Limb (tissue), 2 donors: ENCODE results near the gene ARMCX4.
A peak's percentile ranks its signal among the peaks of the same experiment; 100 is the strongest.
"Not testable (repeated sequence)": the region's sequence is repeated elsewhere in the genome, so short reads cannot be mapped to it uniquely, and the experiment has no call there.

Experiments used
- DNase-seq, 2 donors: peaks; one replicate each; pipeline ENCODE4 v3.0.0-alpha.2; 2016; ENCODE audit errors: extremely low spot score in 2 of 2

ARMCX4 gene

DNA sequence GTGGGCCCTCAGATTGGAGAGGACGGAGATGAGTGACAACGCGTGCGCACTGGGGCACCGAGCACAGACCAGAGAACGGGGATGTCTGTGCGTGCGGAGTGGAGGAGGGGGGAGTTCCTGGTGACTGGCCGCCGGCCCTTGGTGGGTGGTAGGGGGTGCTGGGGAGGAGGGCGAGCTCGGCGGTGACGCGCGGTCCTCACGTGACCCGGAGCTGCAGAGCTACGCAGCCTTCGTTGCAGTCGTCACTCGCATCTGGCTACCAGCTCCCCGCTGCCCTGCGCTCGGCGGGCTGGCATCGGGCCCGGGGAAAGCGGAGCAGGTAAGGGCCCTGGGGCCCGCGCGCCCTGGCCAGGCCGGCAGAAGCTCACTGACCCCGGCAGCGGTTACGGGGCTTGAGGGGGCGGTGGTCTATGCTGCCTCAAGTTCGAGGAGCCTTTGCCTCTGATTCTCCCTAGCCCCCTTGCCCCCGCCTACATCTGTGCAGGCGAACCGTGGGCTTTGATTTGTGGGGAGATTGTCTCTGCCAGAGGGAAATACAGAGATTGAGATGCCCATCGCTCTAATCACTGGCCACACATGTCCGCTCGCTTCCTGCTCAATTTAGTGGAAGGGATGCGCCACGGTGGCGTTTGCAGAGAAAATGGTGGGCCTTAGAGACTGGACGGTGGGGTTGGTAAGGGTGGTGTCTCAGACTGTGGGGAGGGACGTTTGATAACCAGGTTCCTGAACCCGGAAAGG, at the start of gene ARMCX4:
Gene ARMCX4, plus strand, starts transcription at position 245 of the 738 bp plus-strand sequence. CDS start 3,134 bp downstream, outside the sequence.
- DNase-seq: peak; percentile 49 to 84

DNA sequence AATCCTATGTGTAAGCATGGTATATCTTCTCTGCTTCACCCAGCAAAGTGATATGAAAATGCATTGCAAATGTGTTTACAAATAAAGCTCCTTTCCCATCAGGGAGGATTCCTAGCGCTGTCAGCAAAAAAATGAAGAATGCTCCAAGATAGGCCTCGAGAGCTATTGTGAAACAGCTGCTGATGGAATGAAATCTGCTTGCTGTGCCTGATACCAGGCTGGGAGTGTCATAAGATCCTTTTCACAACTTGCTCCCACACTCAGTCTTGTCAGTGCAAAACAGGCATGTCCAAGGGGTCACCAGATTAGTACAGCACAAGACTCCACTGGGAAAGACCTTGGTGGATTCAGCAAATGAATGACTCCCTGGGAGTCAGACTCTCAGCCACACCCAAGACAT, 43.2 kb upstream of the ARMCX4 start:
- no peak for DNase-seq

DNA sequence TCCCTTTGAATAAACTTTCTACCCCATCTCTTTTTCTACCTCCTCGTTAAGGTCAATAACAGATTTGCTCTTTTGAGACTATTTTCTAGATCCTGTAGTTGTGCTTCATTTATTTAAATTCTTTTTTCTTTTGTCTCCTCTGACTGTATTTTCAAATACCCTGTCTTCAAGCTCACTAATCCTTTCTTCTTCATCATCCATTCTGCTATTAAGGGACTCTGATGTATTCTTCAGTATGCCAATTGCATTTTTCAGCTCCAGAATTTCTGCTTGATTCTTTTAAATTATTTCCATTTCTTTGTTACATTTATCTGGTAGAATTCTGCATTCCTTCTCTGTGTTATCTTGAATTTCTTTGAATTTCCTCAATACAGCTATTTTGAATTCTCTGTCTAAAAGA, 36.0 kb upstream of the ARMCX4 start:
- DNase-seq: no peak

DNA sequence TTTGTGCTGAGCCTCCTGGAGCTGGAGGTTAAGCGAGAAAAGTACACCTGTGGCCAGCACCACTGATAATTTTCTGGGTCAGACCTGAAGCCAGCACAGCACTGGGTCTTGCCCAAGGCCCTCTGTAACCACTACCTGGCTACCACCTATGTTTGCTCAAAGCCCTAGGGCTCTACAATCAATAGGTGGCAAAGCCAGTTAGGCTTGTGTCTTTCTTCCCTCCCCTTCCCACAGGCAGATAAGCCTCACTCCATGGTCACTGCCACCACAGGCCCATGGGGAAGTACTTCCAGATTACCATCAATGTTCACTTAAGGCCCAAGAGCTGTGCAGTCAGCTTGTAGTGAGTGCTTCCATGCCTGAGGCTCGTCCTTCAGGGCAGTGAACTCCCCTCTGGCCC, 35.2 kb upstream of the ARMCX4 start:
- DNase-seq: no peak

DNA sequence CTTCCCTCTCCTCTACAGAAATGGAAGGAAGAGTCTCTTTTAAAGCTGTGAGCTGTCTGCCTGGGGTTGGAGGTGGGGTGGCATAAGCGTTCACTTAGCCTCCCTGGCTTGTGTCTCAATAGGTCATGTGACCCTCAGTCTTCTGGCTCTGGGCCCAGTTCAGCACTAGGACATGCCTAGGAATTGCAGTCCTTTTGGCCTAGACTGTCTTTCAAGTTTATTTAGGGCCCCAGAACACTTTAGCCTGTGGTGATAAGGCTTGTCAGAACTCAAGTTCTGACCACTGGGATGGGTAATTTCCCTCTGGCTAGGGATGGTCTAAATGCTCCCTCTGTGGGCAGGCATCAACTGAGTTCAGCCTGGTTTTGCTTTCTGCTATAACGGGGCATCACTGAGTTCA, 34.3 kb upstream of the ARMCX4 start:
- DNase-seq: no peak

DNA sequence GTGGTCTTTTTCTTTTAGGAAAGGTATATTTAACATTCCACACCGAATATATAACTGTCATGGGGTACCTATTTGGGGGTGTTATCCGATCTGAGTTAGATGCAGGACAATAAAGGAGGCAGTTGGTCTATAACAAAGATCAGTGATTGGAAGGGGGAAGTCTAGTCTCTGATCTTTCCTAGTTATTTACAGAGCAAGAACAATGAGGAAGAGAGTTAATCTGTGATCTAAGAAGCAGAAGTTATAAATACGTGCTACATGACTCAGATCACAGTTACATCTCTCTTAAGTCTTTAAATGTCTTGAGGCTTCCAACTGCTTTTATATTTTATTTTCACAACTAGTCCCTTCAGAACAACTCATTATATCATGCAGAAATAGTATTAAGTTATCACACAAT, 33.2 kb upstream of the ARMCX4 start:
- no peak for DNase-seq

DNA sequence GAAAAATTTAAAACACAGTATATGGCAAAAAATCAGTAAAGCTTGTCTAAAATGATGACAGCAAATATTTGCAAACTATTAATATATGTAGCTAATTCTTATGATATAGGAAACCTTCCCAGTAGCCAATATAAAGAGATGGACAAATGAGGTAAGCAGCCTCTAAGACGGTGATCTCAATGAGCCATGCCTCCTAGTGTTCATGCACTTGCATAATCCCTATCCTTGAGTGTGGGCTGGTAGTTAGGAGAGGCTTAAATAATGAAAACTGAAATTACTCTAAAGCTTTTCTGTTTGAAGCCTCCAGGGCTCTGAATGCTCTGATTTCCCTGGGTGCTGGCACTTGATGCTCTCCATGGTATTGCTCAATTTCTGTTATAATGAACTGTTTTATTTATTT, 24.6 kb upstream of the ARMCX4 start:
- DNase-seq: no peak

DNA sequence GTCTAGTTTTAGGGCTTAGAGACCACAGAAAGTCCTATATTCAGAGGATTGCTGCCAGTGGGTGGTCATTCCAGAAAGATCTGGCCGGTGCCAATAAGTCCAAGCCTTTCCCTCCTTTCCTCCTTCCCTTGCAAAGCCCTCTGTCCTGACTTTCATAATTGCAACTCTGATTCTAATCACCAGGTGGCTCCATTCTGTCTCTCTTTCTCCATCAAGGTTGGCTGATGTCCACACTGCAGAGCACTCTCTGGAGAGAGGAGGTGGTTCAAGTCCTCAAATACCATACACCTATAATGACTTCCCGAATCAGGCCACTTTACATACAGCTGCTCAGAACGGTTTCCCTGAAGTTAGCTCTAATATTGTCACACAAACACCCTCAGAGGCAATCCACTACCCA, 22.4 kb upstream of the ARMCX4 start:
- DNase-seq: no peak

DNA sequence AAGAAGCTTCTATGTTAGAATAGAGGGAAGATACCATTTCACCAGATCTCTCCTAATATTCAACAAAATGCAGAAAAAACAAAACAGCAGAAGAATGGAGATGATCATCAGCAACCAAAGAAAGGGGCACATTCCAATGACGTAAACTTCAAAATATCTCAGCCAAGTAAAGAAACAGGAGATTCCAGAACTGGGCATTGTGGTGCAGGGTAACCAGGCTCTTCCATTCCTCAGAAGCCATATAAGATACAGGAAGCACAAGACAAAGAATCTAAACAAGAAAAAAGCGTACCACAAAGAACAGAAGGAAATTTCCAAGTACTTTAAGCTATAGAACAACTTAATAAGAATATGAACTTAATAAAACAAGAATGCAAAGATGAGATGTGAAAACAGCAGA, 6.9 kb upstream of the ARMCX4 start:
- DNase-seq: no peak

DNA sequence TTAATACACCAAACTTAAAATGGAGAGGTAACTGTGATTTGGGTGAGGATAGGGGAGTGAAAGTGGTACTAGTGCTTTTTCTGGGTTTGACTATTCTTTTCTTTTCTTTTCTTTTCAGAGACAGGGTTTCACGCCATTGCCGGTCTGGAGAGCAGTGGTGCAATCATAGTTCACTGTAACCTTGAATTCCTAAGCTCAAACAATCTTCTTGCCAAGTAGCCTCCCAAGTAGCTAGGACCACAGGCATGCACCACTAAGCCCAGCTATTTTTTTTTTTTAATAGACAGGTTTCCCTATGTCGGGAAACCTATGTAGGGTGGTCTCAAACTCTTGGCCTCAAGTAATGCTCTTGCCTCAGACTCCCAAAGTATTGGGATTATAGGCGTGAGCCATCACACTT, 3.0 kb upstream of the ARMCX4 start:
- no peak for DNase-seq

DNA sequence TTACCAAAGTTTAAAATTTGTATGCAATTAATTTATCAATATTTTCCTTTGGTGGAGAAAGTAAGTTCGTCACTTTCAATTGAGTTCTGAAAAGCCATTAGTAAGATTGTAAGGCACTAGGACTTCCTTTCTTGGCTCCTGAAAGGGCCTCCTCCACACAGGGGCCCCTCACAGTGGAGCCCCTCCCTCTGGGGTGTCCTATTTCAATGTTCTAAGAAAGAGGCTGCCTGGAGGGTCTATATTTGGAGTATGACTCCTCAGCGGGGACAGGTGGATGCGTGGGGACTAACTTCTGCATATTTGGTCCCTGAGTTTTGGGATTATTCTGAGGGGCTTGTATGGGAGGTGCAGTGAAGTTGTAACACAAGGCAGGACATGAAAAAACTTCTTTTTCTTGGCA, 1.6 kb upstream of the ARMCX4 start:
- DNase-seq: no peak

DNA sequence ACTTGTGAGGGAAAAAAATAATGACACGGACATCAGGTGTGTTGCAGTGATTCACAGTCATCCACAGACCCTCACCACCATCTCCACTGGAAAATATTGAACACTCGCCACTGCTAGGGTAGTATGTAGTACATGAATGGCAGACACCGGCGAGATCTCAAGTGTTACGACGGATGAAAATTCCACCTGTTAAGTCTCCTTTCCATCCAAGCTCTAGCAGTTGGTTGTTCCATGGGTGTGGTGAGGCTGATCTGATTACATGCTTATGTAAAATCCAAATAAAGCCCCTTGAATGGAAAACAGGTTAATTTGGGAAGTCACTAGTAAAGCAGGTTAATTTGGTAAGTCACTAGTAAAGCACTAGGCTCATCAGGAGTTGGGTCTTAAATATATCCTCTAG, 1.1 kb upstream of the ARMCX4 start:
- DNase-seq: no peak

DNA sequence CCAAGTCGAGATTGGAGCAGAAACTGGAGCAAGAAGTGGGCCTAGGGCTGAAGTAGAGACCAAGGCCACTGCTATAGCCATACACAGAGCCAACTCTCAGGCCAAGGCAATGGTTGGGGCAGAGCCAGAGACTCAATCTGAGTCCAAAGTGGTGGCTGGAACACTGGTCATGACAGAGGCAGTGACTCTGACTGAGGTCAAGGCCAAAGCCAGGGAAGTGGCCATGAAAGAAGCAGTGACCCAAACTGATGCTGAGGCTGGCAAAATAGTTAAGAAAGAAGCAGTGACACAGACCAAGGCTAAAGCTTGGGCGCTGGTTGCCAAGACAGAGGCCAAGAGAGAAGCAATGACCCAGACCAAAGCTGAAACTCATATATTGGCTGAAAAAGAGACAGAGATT, 3.5 kb downstream of the ARMCX4 start:
- no peak for DNase-seq

DNA sequence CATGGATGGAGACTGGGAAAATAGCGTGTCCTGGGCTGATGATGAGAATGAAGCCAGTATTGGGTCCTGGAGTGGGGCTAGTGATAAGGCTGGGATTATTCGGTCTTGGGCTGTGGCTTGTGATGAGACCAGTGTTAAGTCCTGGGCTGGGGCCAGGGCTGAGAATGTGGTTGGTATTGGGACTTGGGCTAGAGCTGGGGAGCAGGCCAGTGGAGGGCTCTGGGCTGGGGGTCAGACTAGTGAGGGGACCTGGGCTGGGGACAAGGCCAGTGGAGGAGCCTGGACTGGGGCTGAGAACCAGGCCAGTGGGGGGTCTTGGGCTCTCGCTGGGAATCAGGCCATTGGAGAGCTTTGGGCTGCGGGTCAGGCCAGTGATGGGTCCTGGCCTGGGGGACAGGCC, 6.7 kb downstream of the ARMCX4 start:
- no peak for DNase-seq

DNA sequence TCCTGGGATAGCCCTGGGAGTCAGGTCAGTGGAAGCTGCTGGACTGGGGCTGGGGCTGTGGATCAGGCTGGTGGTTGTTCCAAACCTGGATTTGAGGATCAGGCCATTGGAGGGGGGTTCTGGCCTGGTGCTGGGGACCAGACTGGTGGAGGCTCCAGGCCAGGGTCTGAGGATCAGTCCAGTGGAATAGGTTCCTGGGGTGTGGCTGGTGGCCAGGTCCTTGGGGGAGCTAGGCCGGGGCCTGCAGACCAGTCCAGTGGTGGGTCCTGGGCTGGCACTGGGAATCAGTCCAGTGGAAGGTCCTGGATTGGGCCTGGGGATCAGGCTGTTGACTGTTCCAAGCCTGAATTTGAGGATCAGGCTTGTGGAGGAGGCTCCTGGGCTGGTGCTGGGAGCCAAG, 8.0 kb downstream of the ARMCX4 start:
- no peak for DNase-seq

DNA sequence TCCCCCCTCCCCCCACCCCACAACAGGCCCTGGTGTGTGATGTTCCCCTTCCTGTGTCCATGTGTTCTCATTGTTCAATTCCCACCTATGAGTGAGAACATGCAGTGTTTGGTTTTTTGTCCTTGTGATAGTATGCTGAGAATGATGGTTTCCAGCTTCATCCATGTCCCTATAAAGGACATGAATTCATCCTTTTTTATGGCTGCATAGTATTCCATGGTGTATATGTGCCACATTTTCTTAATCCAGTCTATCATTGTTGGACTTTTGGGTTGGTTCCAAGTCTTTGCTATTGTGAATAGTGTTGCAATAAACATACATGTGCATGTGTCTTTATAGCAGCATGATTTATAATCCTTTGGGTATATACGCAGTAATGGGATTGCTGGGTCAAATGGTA, 17.7 kb downstream of the ARMCX4 start:
- not testable (repeated sequence) for DNase-seq

DNA sequence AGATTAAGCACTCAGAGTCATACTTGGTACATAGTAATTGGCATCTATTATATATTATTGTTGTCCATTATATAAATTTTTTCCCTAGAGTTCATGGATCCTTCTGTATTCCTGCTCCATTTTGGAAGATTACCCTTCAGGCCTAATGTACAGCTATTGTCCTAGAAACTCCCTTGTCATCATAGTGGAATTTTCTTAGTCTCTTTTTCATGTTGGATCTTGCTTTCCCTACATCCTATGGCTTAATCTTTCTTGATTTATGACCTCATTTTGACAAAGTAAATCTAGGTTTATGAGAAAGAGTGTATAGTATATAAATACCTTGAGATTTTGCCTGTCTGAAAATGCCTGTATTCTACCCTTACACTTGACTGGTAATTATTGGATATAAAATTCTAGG, 22.1 kb downstream of the ARMCX4 start:
- no peak for DNase-seq

DNA sequence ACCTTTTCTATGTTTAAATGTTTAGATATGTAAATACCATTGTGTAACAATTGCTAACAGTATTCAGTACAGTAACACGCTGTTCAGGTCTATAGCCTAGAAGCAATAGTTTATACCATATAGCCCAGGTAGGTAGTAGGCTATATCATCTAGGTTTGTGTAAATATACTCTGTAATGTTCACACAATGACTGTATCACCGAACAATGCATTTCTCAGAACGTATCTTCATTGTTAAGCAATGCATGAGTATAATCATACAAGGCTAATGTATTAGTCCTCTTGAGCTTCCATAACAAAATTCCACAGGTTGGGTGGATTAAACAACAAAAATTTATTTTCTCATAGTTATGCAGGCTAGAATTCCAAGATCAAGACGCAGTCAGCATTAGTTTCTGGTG, 22.7 kb downstream of the ARMCX4 start:
- no peak for DNase-seq

DNA sequence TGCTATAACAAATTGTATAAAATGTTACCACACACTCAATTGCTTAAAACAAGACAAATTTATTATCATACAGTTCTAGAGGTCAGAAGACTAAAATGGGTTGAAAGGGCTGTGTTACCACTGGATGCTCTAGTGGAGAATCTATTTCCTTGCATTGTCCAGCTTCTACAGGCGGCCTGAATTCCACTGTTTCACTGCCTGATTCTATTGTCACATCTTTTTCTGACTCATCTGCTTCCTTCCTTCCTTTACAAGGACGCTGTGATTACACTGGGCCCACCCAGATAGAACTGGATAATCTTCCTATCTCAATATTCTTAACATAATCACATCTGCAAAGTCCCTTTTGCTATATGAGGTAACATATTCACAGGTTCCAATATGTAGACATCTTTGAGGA, 45.7 kb downstream of the ARMCX4 start:
- no peak for DNase-seq
